Coronary artery (tissue), 2 donors: Measurements from ENCODE around the gene AHSA1.

Experiments used
- DNase-seq: peaks from one replicate; pipeline ENCODE4 v3.0.0-alpha.2; 2017; ENCODE audit warnings: low spot score
- H3K27ac ChIP-seq, 2 donors: fragments of 200-600 bp; sonication (generic); one replicate each; pipeline ENCODE4 v1.5.1; 2016 to 2019
- H3K4me3 ChIP-seq: fragments of 200-600 bp; sonication (generic); 2 replicates; pipeline ENCODE4 v1.5.1; 2016; ENCODE audit warnings: mild to moderate bottlenecking, moderate library complexity
- CTCF ChIP-seq: fragments of 200-600 bp; sonication (generic); IDR thresholded peaks from one replicate; pipeline ENCODE4 v1.5.1; 2019; ENCODE audit warnings: antibody characterized with exemption

AHSA1 gene

DNA sequence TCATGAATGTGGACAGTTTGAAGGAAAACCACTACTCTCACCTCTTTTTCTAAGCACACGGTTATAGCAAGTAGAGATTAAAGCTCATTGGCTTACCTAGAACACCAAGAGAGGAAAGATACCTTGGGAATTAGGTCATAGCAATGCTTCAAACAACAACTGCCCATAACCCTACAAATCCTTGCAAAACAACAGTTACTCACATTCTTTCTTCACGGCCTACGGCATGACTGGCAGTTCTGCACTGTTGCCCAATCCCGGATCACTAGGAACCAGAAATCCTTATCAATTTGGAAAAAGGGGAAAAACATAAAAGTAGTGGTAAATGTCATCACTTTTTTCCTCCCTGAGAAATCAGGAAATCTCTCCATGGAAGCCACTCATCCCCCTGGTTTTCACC, 50.4 kb downstream of the AHSA1 start:
- Histone ChIP-seq H3K27ac (no peak overlapping the region), H3K4me3 (no peak overlapping the region)
- no peak for TF ChIP-seq CTCF
- DNase-seq = no peak

- H3K4me3 ChIP-seq = no peak overlapping the region
- H3K27ac ChIP-seq = no peak overlapping the region
- TF ChIP-seq CTCF = no peak
- no peak for DNase-seq
Observed at GRCh38 chr14:77508876-77509275, 51.0 kb downstream of the AHSA1 start.

DNA sequence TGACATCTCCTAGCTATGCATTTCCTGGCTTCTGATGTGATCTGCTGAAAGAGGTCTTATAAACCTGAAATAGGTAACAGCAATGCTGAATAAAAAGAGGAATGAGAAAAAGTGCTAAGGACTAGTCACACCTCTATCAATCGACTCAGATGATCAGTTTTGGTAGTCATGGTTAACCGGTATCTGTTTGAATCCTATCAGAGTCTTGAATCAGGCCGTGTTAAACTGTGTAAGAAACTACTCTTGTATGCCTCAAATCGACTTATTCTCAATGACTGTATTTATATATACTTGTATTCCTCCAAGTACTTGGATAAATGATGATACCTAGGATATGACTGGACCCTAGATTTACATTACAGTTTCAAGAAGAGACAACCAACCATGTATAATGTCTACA, 51.5 kb downstream of the AHSA1 start:
- no peak overlapping the region for H3K27ac ChIP-seq
- DNase-seq = no peak
- H3K4me3 ChIP-seq = no peak overlapping the region
- TF ChIP-seq CTCF = no peak

GRCh38 chr14:77511486-77512162, 53.7 kb downstream of the AHSA1 start:
- Histone ChIP-seq H3K27ac (no peak overlapping the region), H3K4me3 (no peak overlapping the region)
- DNase-seq = no peak
- TF ChIP-seq CTCF = no peak

DNA sequence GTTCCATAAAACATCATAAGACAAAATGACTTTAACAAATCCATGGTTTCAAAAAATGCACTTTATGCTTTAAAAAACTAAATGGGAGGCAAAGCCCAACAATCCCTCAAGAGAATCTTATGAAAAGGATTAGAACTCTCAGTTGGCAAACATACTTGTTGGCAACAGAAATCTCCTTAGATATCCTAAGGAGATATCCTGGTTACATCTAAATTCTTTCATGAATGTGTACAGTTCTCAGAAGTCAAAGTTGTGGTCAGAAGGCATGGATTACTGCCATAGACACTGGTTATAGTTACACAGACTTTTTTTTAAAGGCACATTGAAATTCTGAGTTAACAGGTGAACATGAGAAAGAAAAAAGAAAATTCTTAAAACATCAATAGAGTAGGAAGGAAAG, 58.2 kb downstream of the AHSA1 start:
- TF ChIP-seq CTCF = no peak
- no peak for DNase-seq
- Histone ChIP-seq H3K27ac (no peak overlapping the region), H3K4me3 (no peak overlapping the region)
